DMS 273 (cell line): ENCODE data around the gene LONRF3.

ENCODE experiments used
- DNase-seq: peaks from one replicate; lab custom pipeline; 2025; ENCODE audit not compliant: unreplicated experiment; lab: John Stamatoyannopoulos, UW

Gene LONRF3

DNA sequence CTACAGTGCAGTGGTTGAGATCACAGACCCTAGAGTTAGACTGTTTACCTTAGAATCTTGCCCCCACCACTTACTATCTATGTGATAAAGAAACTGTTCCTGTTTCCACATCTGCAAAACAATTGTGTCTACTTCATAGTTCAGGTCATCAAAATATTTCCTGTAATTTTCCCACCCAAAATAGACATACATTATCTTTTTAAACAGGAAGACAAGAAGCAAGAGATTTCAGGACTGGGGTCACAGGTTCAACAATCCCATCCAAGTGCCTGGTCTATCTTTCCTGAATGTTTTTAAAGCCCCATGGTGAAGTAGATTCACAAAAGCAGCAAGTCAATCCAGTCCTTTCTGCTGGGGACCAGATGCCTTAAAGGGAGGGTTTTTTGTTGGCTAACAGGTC, 56.6 kb downstream of the LONRF3 start:
- DNase-seq = no peak

DNA sequence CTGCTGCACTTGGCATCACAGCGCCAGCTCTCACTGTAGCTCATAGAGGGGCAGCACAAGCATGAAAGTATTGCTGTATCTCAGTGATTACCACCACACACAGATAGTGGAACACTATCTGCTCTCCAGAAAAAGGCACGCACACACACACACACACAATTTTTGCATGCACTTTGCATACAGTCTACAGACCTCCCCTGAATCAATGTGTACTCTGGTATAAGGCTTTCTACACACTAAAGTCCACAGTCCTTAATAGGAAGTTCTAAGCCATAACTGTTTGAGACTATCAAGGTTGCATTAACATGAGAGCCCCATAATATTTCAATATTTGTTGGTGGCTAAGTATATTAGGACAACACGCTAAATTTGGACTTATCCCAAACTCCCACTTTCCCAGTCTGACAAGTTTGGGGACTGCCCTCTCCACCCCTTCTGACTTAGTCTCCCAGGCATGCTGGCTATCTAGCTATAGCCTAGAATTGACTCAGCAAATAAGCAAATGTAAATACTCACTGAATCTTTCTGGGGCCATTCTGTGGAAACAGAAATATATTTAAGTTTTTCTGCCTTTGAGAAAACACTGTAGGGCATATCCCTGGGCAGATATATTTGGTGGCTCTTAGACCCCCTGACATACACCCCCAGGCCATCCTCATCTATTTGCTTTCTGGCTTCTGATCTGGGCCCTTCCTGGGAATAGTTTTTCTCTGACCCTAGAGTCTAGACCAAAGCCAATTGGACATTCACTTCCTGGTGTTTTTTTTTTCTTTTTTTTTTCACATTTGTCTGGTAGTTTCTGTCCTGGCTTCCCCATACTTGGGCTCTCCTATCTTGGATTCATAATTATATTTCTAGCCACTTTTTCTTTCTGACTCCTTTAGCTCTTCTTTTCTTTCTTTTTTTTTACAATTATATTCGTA, 62.0 kb downstream of the LONRF3 start:
- no peak for DNase-seq

DNA sequence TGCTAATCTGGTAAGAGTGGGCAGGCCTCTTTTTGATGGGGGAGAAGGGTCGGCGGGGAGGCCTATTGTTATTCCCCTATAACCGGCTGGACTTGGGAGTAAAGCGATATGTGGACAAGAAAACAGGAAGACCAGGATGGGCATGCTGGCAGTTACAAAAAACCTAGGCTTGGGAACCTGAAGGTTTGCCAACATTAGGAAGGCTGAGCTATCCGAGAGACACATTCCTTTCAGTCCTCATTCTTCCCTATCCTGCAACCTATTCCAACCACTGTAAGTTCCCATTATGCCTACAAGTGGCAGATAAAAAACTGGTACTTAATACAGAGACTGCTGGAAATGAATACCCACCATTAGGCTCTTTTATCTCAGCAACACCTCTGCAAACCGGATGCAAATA, 66.0 kb downstream of the LONRF3 start:
- no peak for DNase-seq

DNA sequence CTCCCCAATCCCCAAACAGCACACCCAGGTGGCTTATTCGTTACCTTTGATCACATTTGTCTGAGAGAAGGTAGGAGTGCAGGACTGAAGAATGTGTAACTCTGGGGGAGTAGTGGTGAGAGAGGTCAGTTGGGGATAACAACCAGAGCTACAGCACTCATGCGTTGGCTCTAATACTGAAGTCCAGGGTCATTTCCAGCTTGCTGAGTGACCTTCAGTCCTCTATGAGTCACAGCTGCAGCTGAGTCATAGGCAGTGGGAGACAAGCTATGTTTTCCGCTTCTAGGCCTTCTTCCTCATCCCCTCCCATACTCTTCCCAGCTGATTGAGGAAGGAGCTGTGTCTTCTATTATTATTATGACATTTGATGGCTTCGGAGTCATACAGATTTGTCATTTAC, 66.8 kb downstream of the LONRF3 start:
- no peak for DNase-seq

DNA sequence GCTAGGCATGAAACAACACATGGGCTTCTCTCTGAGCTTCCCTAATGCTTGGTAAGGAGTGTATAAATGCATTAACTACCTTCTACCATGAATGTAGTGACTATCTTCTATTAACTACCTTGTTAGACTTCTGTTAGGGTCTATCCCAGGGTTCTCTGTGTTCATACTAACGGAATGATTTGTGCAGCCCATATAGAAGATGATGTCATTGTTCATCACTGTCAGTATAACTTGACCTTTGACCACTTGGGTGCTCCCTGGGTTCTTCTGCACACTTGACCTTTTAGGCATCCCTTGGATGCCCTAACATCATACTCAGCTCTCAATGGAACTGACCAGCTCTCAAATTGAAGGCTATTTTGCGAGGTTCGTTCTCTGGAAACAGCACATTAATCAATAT, 67.6 kb downstream of the LONRF3 start:
- DNase-seq = no peak

DNA sequence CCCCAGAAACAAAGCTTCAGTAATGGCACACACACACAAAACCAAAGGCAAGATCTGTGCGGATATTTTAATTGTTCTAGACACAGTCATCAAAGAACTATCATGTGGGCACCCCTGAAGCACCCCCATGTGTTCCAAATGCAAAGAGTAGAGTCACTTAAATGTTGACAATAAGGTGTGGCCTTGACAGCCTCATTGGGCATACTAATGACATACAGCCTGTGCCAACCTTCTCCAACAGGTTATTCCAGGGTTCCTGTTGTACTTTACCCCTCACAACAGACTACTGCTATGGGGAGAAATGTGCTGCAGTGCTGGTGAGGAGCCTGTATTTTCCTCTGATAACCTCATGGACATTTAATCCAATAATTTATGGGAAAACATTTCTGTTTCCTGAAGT, 68.6 kb downstream of the LONRF3 start:
- DNase-seq = no peak

DNA sequence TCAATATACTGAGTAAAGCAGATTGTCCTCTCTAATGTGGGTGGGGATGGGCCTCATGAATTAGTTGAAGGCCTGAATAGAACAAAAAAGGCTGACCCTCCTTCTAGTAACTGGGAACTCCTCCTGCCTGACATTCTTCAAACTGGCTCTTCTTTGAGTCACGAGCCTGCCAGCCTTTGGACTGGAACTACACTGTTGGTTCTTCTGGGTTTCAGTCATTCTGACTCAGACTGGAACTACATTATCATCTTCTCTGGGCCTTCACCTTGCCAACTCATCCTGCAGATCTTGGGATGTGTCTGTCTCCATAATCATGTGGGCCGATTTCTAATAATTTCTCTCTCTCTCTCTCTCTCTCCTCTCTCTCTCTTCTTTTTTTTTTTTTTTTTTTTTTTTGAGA, 71.5 kb downstream of the LONRF3 start:
- DNase-seq = no peak

DNA sequence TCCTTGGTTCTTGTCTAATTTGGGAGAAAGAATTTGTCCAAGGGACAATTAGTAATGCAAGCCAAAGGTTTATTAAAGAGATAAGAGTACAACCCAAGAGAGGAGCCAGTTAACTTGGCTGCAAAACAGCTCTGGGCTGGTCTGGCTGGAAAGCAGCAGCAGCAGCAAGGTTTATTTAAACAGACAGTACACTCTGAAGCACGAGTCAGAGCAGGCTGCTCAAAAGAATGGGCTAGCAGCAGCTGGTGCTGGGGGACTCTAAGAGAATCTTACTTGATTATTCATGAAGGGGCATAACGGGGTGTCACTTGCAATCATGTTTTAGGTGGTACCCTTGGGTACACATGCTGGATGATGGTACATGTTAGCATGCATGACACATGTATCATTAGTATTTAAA, 81.3 kb downstream of the LONRF3 start:
- DNase-seq = no peak

DNA sequence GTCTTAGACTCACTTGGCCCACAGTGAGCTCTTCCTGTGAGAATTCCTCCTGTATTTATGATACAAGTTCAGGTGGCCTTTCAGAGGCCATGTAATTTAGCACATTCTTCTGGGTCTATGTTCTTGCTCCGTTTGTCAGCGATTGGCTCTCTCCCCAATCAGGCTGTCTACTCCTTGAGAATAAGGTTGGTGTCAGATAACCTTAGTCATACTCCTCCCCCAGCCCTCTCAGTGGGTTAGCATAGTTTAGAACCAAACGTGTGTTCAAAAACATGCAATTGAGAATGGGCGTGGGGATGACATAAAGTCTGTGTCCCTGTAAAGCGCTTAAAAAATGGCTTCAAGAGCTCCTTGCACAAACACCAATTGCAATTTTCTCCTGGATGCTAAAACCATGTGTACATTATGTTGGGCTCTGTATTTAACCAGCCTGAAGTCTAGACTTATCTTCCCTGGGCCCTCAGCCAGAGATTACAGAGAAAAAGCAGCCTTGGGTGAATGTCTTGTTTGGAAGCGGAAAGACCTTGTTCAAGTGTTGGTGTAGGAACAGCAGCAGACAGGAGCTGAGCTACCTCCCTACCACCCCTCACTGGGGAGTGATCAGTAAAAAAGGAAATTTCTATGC, 88.4 kb downstream of the LONRF3 start:
- peak; percentile 25 for DNase-seq

DNA sequence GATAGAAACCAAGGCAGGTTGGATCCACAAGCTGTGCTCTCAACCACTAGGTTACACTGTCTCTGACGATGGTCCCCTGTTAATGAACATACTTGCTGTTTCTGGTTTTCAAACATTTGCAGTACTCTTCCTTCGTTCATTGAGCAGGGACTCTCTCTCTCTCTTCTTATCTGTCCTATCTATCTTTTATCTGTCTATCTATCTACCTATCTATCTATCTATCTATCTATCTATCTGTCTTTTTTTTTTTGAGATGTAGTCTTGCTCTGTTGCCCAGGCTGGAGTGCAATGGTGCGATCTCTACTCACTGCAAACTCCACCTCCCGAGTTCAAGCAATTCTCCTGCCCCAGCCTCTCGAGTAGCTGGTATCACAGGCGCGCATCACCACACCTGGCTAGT, 89.0 kb downstream of the LONRF3 start:
- DNase-seq = no peak

DNA sequence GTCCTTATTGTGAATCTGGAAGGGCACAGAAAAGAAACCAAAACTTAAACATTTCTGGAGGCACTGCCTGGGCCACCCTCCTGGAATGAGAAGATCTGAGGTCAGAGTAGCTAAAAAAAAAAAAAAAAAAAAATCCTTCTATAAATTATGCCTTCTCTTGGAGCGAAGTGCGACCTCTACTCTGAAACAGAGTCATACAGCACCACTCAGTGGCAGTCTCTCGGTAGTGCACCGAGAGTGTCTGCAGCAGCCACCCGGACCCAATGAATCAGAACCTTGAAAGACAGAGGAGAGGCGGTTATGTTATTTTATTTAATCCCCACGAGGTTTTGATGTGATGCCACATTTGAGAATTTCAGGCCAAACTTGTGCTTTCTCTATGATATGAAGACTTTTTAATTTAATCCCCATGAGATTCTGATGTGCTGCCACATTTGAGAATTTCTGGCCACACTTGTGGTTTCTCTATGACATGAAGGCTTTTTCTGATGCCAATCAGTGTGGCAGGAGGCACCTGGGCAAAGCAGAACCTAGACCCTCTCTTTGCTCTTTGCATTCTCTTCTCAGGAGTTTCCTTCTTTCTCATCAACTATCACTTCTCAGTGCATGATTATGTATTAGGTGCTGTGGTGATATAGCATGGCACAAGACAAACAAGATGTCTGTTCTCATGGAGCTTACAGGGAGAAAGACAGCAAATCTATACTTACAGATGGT, 92.8 kb downstream of the LONRF3 start:
- peak; percentile 77 for DNase-seq
